ENCODE data around the gene CYLD.

Gene CYLD

DNA sequence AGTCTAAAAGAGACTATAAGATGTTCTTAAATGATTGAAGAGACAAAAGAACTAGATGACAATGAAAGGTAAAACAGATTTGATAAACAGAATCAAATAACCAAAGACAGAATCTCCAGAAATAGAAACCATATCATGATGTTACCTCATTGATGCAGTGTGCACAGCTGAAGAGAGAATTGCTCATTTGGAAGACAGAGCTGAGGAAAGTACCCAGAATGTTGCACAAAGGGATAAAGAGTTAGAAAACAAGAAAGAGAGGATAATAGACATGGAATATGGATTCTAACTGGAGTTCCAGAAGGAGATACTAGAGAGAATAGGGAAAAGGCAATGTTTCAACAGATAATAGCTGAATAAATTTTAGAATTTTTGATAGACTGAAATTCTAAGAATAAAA, 47.9 kb downstream of the CYLD start:
- Histone ChIP-seq H3K4me3 (ENCODE audit: low read length in 2 of 2) (no peak overlapping the region), H3K4me1 (ENCODE audit: control insufficient read depth, insufficient read depth, low read length) (no peaks in the 10 kb centered on the region), H3K9me3 (ENCODE audit: control insufficient read depth in 2 of 2, low read length in 2 of 2) (no peaks in the 10 kb centered on the region), H3K9ac (ENCODE audit: low read length in 2 of 2) (no peak overlapping the region), H3K27me3 (ENCODE audit: control insufficient read depth in 1 of 2, insufficient read depth in 2 of 2, low read length in 2 of 2) (no peaks in the 10 kb centered on the region), H3K27ac (ENCODE audit: low read length) (no peak overlapping the region), H3K36me3 (ENCODE audit: control insufficient read depth in 2 of 2, insufficient read depth in 2 of 2, low read length in 2 of 2) (peaks cover 11 to 27% of the 10 kb centered on the region in 2 donors)

DNA sequence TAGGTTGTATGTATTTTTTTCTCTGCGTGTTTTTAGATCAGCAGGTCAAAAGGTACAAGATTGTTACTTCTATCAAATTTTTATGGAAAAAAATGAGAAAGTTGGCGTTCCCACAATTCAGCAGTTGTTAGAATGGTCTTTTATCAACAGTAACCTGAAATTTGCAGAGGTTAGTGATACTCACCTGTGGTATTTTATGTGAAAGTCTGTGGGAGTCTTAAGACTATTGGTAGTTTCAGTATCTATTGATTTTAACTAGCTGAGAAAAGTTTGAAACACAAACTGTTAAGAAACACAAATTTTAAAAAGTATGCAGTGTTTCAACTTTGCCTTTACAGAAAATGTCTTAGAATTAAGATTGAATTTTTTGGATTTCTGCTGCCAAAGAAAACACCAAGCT, 49.6 kb downstream of the CYLD start:
- no peak overlapping the region for H3K27ac ChIP-seq (ENCODE audit: low read length)
- H3K27me3 ChIP-seq (ENCODE audit: control insufficient read depth in 1 of 2, insufficient read depth in 2 of 2, low read length in 2 of 2): no peaks in the 10 kb centered on the region
- no peaks in the 10 kb centered on the region for H3K4me1 ChIP-seq (ENCODE audit: control insufficient read depth, insufficient read depth, low read length)
- H3K36me3 ChIP-seq (ENCODE audit: control insufficient read depth in 2 of 2, insufficient read depth in 2 of 2, low read length in 2 of 2): peaks cover 9 to 33% of the 10 kb centered on the region in 2 donors
- no peaks in the 10 kb centered on the region for H3K9me3 ChIP-seq (ENCODE audit: control insufficient read depth in 2 of 2, low read length in 2 of 2)
- H3K9ac ChIP-seq (ENCODE audit: low read length in 2 of 2): no peak overlapping the region
- H3K4me3 ChIP-seq (ENCODE audit: low read length in 2 of 2): no peak overlapping the region

DNA sequence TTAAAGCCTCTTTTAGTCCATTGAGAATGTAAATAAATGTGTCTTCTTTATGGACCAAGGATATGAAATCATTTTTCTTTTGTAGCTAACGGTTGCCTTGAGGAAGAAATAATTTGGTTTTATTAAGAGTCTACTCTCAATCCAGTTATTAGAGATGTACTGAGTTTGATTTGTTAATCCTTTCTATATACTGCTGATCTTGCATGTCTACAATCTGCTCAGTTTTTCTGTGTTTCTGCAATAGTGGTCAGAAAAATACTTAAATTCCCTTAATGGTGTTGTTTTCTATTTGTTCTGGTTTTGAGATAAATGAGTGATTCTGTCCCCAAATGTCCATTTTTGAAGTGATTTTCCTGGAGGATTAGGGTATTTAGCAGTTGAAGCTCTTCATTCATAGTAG, 54.9 kb downstream of the CYLD start:
- H3K36me3 ChIP-seq (ENCODE audit: control insufficient read depth in 2 of 2, insufficient read depth in 2 of 2, low read length in 2 of 2): peaks cover 7 to 47% of the 10 kb centered on the region in 2 donors
- H3K27ac ChIP-seq (ENCODE audit: low read length): no peak overlapping the region
- H3K9me3 ChIP-seq (ENCODE audit: control insufficient read depth in 2 of 2, low read length in 2 of 2): no peaks in the 10 kb centered on the region
- H3K27me3 ChIP-seq (ENCODE audit: control insufficient read depth in 1 of 2, insufficient read depth in 2 of 2, low read length in 2 of 2): no peaks in the 10 kb centered on the region
- H3K9ac ChIP-seq (ENCODE audit: low read length in 2 of 2): no peak overlapping the region
- no peak overlapping the region for H3K4me3 ChIP-seq (ENCODE audit: low read length in 2 of 2)
- H3K4me1 ChIP-seq (ENCODE audit: control insufficient read depth, insufficient read depth, low read length): peaks cover 3% of the 10 kb centered on the region

DNA sequence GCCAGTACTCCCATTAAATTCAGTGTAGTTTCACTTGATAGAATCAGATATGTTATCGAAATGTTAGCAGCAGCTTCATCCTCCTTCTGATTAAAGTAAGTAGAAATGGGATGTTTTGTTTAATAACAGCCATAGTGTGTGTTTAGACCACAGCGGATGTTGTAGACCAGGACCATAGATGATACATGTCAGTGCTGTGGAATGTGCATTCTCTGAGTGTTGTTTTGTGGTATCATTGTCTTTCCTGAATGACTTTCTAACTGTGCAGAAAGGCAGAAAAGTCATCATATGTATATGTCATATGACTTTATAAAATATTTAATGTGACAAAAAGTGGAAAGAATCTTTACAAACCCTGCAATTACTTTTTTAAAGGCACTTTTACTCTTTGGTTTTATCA, 55.6 kb downstream of the CYLD start:
- H3K36me3 ChIP-seq (ENCODE audit: control insufficient read depth in 2 of 2, insufficient read depth in 2 of 2, low read length in 2 of 2): peaks cover 7 to 47% of the 10 kb centered on the region in 2 donors
- no peaks in the 10 kb centered on the region for H3K27me3 ChIP-seq (ENCODE audit: control insufficient read depth in 1 of 2, insufficient read depth in 2 of 2, low read length in 2 of 2)
- H3K9me3 ChIP-seq (ENCODE audit: control insufficient read depth in 2 of 2, low read length in 2 of 2): no peaks in the 10 kb centered on the region
- no peak overlapping the region for H3K27ac ChIP-seq (ENCODE audit: low read length)
- no peak overlapping the region for H3K4me3 ChIP-seq (ENCODE audit: low read length in 2 of 2)
- peaks cover 3% of the 10 kb centered on the region for H3K4me1 ChIP-seq (ENCODE audit: control insufficient read depth, insufficient read depth, low read length)
- H3K9ac ChIP-seq (ENCODE audit: low read length in 2 of 2): no peak overlapping the region

DNA sequence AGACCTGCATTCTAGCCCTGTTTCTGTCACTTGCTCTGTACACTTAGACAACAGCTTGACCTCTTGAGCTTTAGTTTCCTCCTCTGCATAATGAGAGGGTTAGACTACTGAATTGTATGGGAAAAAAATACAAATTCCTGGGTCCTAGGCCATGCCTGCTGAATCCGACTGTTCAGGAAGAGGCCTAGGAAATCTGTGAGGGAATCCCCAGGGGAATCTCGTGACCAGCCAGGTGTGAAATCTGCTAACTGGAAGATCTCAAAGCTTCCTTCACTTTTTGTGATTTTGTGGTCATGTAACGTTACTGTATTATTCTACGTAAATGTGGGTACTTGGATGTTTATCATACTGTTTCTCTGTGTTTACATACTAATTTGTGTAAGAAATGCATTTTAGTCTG, 58.2 kb downstream of the CYLD start:
- peaks cover 3 to 30% of the 10 kb centered on the region in 2 donors for H3K36me3 ChIP-seq (ENCODE audit: control insufficient read depth in 2 of 2, insufficient read depth in 2 of 2, low read length in 2 of 2)
- no peak overlapping the region for H3K4me3 ChIP-seq (ENCODE audit: low read length in 2 of 2)
- H3K27me3 ChIP-seq (ENCODE audit: control insufficient read depth in 1 of 2, insufficient read depth in 2 of 2, low read length in 2 of 2): no peaks in the 10 kb centered on the region
- H3K9ac ChIP-seq (ENCODE audit: low read length in 2 of 2): no peak overlapping the region
- no peak overlapping the region for H3K27ac ChIP-seq (ENCODE audit: low read length)
- H3K9me3 ChIP-seq (ENCODE audit: control insufficient read depth in 2 of 2, low read length in 2 of 2): no peaks in the 10 kb centered on the region
- peaks cover 3% of the 10 kb centered on the region for H3K4me1 ChIP-seq (ENCODE audit: control insufficient read depth, insufficient read depth, low read length)

DNA sequence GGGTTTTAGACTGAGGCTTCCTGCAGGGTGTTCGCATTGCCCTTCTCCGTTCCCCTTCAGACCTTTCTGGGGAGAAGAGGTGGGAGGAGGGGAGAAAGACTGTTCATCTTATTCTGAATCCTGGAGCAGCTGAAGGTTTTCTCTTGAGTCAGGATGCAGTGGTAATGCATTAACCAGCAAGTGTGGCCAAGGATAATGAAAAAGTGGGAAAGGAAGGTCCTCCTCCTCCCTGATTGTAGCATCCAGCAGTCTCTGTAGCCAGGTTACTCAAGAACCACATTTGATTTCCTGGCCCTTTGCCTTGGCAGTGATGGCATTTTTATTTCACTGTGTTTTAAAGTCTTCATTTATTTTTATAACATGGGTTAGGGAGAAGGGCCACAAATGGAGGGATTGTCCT, 59.1 kb downstream of the CYLD start:
- peaks cover 7% of the 10 kb centered on the region for H3K4me1 ChIP-seq (ENCODE audit: control insufficient read depth, insufficient read depth, low read length)
- no peaks in the 10 kb centered on the region for H3K27me3 ChIP-seq (ENCODE audit: control insufficient read depth in 1 of 2, insufficient read depth in 2 of 2, low read length in 2 of 2)
- no peak overlapping the region for H3K27ac ChIP-seq (ENCODE audit: low read length)
- H3K9ac ChIP-seq (ENCODE audit: low read length in 2 of 2): no peak overlapping the region
- peaks cover 3 to 20% of the 10 kb centered on the region in 2 donors for H3K36me3 ChIP-seq (ENCODE audit: control insufficient read depth in 2 of 2, insufficient read depth in 2 of 2, low read length in 2 of 2)
- no peak overlapping the region for H3K4me3 ChIP-seq (ENCODE audit: low read length in 2 of 2)
- H3K9me3 ChIP-seq (ENCODE audit: control insufficient read depth in 2 of 2, low read length in 2 of 2): no peaks in the 10 kb centered on the region

DNA sequence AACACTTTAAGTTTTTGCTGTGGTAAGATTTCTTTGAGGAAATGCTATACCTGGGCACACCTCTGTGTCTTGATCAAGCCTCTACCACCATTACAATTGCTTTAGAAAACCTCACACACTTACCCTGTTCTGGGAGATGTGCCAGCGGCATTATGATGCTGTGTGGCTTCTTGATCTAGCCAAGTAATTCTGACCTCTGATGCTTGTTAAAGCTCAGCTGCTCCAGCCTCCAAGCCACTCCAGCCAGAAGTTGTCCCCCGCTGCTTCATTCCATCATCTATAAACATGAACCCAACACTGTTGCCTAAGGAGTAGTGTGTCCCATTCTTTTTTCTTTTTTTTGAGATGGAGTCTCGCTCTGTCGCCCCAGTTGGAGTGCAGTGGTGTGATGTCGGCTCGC, 60.1 kb downstream of the CYLD start:
- Histone ChIP-seq H3K4me1 (ENCODE audit: control insufficient read depth, insufficient read depth, low read length) (peaks cover 8% of the 10 kb centered on the region), H3K9me3 (ENCODE audit: control insufficient read depth in 2 of 2, low read length in 2 of 2) (no peaks in the 10 kb centered on the region), H3K27me3 (ENCODE audit: control insufficient read depth in 1 of 2, insufficient read depth in 2 of 2, low read length in 2 of 2) (no peaks in the 10 kb centered on the region), H3K4me3 (ENCODE audit: low read length in 2 of 2) (no peak overlapping the region), H3K36me3 (ENCODE audit: control insufficient read depth in 2 of 2, insufficient read depth in 2 of 2, low read length in 2 of 2) (peaks cover 0 to 13% of the 10 kb centered on the region in 2 donors), H3K9ac (ENCODE audit: low read length in 2 of 2) (no peak overlapping the region), H3K27ac (ENCODE audit: low read length) (no peak overlapping the region)

DNA sequence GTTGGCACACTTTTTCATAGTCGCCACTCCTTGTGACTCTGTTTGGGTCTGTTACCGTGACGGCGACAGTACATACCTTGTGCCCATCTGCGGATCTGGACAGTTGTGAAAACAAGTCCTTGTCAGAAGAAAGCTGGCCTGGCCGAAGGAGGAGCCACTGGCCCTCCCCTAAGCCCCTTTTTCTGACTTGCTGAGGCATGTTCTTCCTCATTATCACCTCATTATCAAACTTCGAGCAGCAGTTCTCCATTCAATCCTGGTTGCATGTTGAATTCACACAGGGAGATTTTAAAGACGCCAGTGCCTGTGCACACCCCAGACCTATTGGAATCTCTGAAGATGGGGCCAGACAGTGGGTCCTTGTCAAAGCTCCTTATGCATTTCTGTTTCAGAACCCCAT, 61.1 kb downstream of the CYLD start:
- Histone ChIP-seq H3K27me3 (ENCODE audit: control insufficient read depth in 1 of 2, insufficient read depth in 2 of 2, low read length in 2 of 2) (no peaks in the 10 kb centered on the region), H3K9ac (ENCODE audit: low read length in 2 of 2) (no peak overlapping the region), H3K4me1 (ENCODE audit: control insufficient read depth, insufficient read depth, low read length) (peaks cover 8% of the 10 kb centered on the region), H3K36me3 (ENCODE audit: control insufficient read depth in 2 of 2, insufficient read depth in 2 of 2, low read length in 2 of 2) (peaks cover 0 to 6% of the 10 kb centered on the region in 2 donors), H3K9me3 (ENCODE audit: control insufficient read depth in 2 of 2, low read length in 2 of 2) (no peaks in the 10 kb centered on the region), H3K4me3 (ENCODE audit: low read length in 2 of 2) (no peak overlapping the region), H3K27ac (ENCODE audit: low read length) (no peak overlapping the region)

DNA sequence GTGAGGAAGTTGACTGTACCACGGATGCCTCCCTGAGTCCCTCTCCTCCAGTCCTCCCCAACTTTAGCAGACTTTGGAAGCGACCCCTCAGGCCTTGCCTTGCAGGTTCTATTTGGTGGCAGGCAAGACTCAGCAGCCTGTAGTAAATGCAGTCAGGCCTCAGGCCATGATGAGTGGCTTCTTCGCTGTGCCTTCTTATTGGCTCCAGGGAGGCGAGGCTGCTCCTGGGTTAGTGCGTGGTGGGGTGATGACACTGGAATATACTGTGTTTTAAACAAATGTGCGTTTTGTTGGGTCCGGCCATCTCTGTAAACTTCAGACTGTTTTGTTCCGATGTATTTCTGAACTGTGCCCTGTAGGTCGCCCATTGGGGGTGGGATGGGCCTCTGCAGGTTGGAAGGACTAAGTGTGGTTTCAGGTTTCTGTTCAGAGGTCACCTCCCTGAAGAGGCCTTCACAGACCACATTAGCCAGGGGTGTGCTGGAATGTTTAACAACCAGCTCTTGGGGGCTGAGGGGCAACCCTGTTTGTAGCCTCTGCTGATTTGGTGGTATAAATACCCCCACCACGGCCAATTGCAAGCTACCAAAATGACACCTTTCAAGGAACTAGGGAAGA, 62.5 kb downstream of the CYLD start:
- no peaks in the 10 kb centered on the region for H3K9me3 ChIP-seq (ENCODE audit: control insufficient read depth in 2 of 2, low read length in 2 of 2)
- H3K27me3 ChIP-seq (ENCODE audit: control insufficient read depth in 1 of 2, insufficient read depth in 2 of 2, low read length in 2 of 2): no peaks in the 10 kb centered on the region
- no peak overlapping the region for H3K4me3 ChIP-seq (ENCODE audit: low read length in 2 of 2)
- H3K36me3 ChIP-seq (ENCODE audit: control insufficient read depth in 2 of 2, insufficient read depth in 2 of 2, low read length in 2 of 2): no peaks in the 10 kb centered on the region
- peaks cover 8% of the 10 kb centered on the region for H3K4me1 ChIP-seq (ENCODE audit: control insufficient read depth, insufficient read depth, low read length)
- H3K9ac ChIP-seq (ENCODE audit: low read length in 2 of 2): no peak overlapping the region
- no peak overlapping the region for H3K27ac ChIP-seq (ENCODE audit: low read length)

DNA sequence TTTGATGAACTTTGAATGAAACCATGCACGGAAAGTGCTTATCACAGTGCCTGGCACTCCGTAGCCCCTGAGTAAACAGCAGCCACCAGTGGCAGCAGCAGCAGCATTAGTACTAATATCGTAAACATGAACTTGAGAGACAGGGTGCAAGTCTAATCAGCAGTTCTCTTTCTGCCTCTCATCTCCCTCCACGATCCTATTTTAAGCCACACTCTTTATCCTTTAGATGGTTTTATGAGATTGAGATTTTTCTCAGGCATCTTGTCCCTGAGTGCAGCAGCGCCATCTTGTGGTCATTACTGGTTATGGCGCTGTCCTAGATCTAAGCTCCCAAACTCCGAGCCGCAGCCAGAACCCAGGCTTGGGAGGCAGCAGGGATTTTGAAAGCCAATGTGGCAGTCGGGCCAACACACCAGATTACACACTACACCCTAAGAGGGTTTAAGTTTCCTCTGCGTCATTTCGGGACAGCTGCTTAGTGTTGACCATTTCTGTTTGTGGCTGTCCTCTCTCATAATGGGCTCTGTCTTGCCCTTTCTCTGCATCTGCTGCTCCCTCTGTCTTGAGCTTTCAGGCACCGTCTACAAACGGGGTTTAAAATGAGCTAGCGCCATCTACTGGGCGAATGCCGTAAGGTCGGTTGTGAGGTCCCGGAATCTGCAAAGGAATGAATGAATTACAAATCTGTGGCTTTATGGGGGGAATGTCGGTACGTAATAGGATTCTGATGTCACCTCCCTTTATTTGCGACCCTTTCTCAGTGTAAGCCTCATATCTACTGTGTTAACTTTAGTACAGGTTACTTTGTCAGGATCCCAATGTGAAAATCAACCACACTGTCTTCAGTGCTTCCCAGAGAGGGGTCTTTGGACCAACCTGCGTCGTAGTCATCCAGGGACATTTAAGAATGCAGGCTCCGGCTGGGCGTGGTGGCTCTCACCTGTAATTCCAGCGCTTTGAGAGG, 64.5 kb downstream of the CYLD start:
- Histone ChIP-seq H3K9ac (ENCODE audit: low read length in 2 of 2) (peak overlapping the region in 1 of 2 donors; percentile 68), H3K36me3 (ENCODE audit: control insufficient read depth in 2 of 2, insufficient read depth in 2 of 2, low read length in 2 of 2) (no peaks in the 10 kb centered on the region), H3K4me1 (ENCODE audit: control insufficient read depth, insufficient read depth, low read length) (peaks cover 5% of the 10 kb centered on the region), H3K27ac (ENCODE audit: low read length) (peak overlapping the region; percentile 42), H3K9me3 (ENCODE audit: control insufficient read depth in 2 of 2, low read length in 2 of 2) (no peaks in the 10 kb centered on the region), H3K4me3 (ENCODE audit: low read length in 2 of 2) (peak overlapping the region; percentile 41 to 80), H3K27me3 (ENCODE audit: control insufficient read depth in 1 of 2, insufficient read depth in 2 of 2, low read length in 2 of 2) (no peaks in the 10 kb centered on the region)

Measured in stomach smooth muscle (tissue), 2 donors.